ENCODE data around the gene PRICKLE2. TPM values are rescaled to one million over a fixed set of nuclear protein-coding genes. Genes with fewer than 3 reads are reported as not detected.

Gene PRICKLE2
- total and polyA plus RNA-seq, 10 of the 15 experiments (the other 5 are each of a cell fraction or from before 2014, with no cell fraction given): 0.11 to 2.6 (median 0.69) TPM

DNA sequence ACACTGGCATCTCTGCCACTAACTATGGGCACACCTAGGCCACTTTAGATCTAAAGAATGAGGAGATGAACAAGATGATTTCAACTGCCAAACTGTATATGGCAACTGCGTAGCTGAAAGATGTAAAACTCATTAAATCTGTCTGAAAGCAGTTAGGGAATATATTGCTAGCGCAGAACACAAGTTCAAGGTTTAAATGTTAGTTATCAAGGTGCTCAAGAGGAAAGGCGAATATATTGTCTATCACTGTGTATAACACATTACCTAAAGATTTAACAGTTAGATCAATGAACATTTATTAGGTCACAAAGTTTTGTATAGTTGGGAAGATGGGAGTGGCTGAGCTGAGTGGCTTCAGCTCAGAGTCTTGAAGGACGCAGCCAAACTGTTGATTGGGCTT is 168.0 kb downstream of the PRICKLE2 start:
- FAIRE-seq (no peak), ATAC-seq (no peak)
- in situ Hi-C loops (cut with MboI): no loop called here

DNA sequence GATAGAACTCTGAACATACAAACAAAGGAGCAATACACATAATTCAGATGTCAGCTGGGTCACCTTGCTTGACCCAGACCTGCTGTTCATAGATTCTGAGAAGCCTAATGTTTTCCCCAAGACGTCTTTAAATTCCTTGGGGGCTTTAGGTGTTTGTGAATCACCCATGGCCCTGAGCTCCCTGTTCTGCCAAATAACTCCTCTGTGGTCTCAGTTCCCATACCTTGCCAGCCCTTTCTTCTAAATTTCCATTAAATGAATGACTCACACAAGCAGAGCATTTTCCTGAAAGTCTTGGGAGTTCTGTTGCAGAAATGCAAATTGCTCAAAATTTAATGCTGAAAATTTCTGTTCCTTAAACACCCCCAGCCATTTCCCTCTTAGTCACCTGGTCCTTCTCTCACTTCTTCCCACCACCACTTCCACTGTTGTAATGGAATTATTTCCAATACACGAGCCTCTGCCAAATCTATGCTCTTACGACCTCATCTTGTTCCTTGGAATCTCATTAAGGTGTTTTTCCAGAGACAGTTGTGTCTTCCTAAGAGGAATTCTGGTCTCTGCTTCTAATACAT is 168.6 kb downstream of the PRICKLE2 start:
- ChIA-PET SMC1A (ENCODE audit: uncharacterized antibody, unreplicated experiment) (no interaction called here), CTCF (interaction anchor here (0.6 to 1.3 kb wide), 2 partner anchors 16 to 1885 kb away, joined by 3 read pairs; no protein-coding TSS in a partner anchor), POLR2A (no interaction called here), RAD21 (ENCODE audit: unreplicated experiment) (no interaction called here)
- FAIRE-seq (no peak), DNase-seq (ENCODE audit: low read depth, low spot score) (no peak), ATAC-seq (no peak)
- in situ Hi-C loops (cut with MboI): no loop called here
- no peak overlapping the region for H3K4me2 ChIP-seq (ENCODE audit: control insufficient read depth, insufficient read depth)
- no peak overlapping the region for H3K27ac ChIP-seq (ENCODE audit: control insufficient read depth, insufficient read depth)
- intact Hi-C loops (cut with micrococcal nuclease; ENCODE audit: unreplicated experiment): no loop called here
- no peaks in the 10 kb centered on the region; a peak in 1 of 4 replicates for H3K27me3 ChIP-seq (replicated peaks in 1 of 2; ENCODE audit: control insufficient read depth in 2 of 2, insufficient read depth in 2 of 2, low read length in 1 of 2)
- no peaks in the 10 kb centered on the region for H3K79me2 ChIP-seq (ENCODE audit: control insufficient read depth, insufficient read depth, low read length)
- H3K4me3 ChIP-seq: no peak overlapping the region
- H2AFZ ChIP-seq (ENCODE audit: control insufficient read depth, low read depth, low read length): no peak overlapping the region
- H3K9me3 ChIP-seq (replicated peaks; ENCODE audit: control insufficient read depth, insufficient read depth, low read length): no peaks in the 10 kb centered on the region
- H3K36me3 ChIP-seq (ENCODE audit: control insufficient read depth in 2 of 2, insufficient read depth in 2 of 2, low read length in 1 of 2): no peaks in the 10 kb centered on the region
- 0% methylated on average over 3 of the region's 3 CpGs for WGBS (ENCODE audit: insufficient coverage, insufficient replicate concordance, low lambda C conversion rate, missing lambda C conversion rate)
- no peaks in the 10 kb centered on the region for H4K20me1 ChIP-seq (ENCODE audit: control insufficient read depth, insufficient read depth)
- no peak overlapping the region for H3K9ac ChIP-seq (ENCODE audit: control insufficient read depth, insufficient read depth, low read length)
- no peaks in the 10 kb centered on the region for H3K4me1 ChIP-seq (ENCODE audit: control insufficient read depth, insufficient read depth, low read length)
- BruUV-seq (replicated peaks): no TSS peak
- no peak for TF ChIP-seq ZNF274 (IDR thresholded peaks at IDR 0.05; ENCODE audit: insufficient read depth, insufficient read length)
- TF ChIP-seq BRCA1 (IDR thresholded peaks at IDR 0.05; ENCODE audit: low read depth, low read length): no peak
- TF ChIP-seq, protein P1, sequence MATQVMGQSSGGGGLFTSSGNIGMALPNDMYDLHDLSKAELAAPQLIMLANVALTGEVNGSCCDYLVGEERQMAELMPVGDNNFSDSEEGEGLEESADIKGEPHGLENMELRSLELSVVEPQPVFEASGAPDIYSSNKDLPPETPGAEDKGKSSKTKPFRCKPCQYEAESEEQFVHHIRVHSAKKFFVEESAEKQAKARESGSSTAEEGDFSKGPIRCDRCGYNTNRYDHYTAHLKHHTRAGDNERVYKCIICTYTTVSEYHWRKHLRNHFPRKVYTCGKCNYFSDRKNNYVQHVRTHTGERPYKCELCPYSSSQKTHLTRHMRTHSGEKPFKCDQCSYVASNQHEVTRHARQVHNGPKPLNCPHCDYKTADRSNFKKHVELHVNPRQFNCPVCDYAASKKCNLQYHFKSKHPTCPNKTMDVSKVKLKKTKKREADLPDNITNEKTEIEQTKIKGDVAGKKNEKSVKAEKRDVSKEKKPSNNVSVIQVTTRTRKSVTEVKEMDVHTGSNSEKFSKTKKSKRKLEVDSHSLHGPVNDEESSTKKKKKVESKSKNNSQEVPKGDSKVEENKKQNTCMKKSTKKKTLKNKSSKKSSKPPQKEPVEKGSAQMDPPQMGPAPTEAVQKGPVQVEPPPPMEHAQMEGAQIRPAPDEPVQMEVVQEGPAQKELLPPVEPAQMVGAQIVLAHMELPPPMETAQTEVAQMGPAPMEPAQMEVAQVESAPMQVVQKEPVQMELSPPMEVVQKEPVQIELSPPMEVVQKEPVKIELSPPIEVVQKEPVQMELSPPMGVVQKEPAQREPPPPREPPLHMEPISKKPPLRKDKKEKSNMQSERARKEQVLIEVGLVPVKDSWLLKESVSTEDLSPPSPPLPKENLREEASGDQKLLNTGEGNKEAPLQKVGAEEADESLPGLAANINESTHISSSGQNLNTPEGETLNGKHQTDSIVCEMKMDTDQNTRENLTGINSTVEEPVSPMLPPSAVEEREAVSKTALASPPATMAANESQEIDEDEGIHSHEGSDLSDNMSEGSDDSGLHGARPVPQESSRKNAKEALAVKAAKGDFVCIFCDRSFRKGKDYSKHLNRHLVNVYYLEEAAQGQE (IDR thresholded peaks at IDR 0.05; ENCODE audit: low read depth, low read length): no peak
- no peak for TF ChIP-seq YY1 (IDR thresholded peaks at IDR 0.05; ENCODE audit: low read depth, low read length)
- no peak for TF ChIP-seq NR2F1 (conservative IDR thresholded peaks at IDR 0.05)
- TF ChIP-seq RB1 (IDR thresholded peaks at IDR 0.05; ENCODE audit: borderline replicate concordance): no peak
- TF ChIP-seq SUPT20H (IDR thresholded peaks at IDR 0.05; ENCODE audit: borderline replicate concordance, control insufficient read depth, low read depth, low read length): no peak
- TF ChIP-seq, protein P2, sequence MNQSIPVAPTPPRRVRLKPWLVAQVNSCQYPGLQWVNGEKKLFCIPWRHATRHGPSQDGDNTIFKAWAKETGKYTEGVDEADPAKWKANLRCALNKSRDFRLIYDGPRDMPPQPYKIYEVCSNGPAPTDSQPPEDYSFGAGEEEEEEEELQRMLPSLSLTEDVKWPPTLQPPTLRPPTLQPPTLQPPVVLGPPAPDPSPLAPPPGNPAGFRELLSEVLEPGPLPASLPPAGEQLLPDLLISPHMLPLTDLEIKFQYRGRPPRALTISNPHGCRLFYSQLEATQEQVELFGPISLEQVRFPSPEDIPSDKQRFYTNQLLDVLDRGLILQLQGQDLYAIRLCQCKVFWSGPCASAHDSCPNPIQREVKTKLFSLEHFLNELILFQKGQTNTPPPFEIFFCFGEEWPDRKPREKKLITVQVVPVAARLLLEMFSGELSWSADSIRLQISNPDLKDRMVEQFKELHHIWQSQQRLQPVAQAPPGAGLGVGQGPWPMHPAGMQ (IDR thresholded peaks at IDR 0.05; ENCODE audit: borderline replicate concordance): no peak
- TF ChIP-seq SPI1 (IDR thresholded peaks at IDR 0.05; ENCODE audit: borderline replicate concordance, insufficient read depth, low read depth, low read length): no peak

More for the DNA sequence above, 168.0 kb downstream of the PRICKLE2 start:
- H3K9ac ChIP-seq (ENCODE audit: control insufficient read depth, insufficient read depth, low read length): no peak overlapping the region
- H3K4me3 ChIP-seq: no peak overlapping the region
- no TSS peak for BruUV-seq (replicated peaks)
- no peaks in the 10 kb centered on the region for H3K4me1 ChIP-seq (ENCODE audit: control insufficient read depth, insufficient read depth, low read length)
- TF ChIP-seq POU2F2 (IDR thresholded peaks at IDR 0.05; ENCODE audit: borderline replicate concordance, low read depth, low read length) (no peak), POLR2A (IDR thresholded peaks at IDR 0.05; ENCODE audit: low read depth, low read length) (no peak), RCOR1 (conservative IDR thresholded peaks at IDR 0.05; ENCODE audit: low read depth, low read length) (no peak), FOXM1 (IDR thresholded peaks at IDR 0.05; ENCODE audit: low read depth, low read length) (no peak), RAD51 (IDR thresholded peaks at IDR 0.05) (no peak), RUNX3 (IDR thresholded peaks at IDR 0.05; ENCODE audit: low read length) (no peak)
- RAD21 ChIA-PET (ENCODE audit: unreplicated experiment): no interaction called here
- no peak for DNase-seq (ENCODE audit: low read depth, low spot score)
- no peak overlapping the region for H3K4me2 ChIP-seq (ENCODE audit: control insufficient read depth, insufficient read depth)
- WGBS (ENCODE audit: insufficient coverage, insufficient replicate concordance, low lambda C conversion rate, missing lambda C conversion rate): 33% methylated on average over 4 of the region's 4 CpGs
- SMC1A ChIA-PET (ENCODE audit: uncharacterized antibody, unreplicated experiment): interaction anchor here (1.1 kb wide), 1 partner anchor 24 kb away, joined by 3 read pairs; no protein-coding TSS in a partner anchor
- no peaks in the 10 kb centered on the region for H3K79me2 ChIP-seq (ENCODE audit: control insufficient read depth, insufficient read depth, low read length)
- no peaks in the 10 kb centered on the region for H3K9me3 ChIP-seq (replicated peaks; ENCODE audit: control insufficient read depth, insufficient read depth, low read length)
- no peak overlapping the region for H3K27ac ChIP-seq (ENCODE audit: control insufficient read depth, insufficient read depth)
- CTCF ChIA-PET: interaction anchor here (0.6 kb wide), 1 partner anchor 1884 kb away, joined by 3 read pairs; no protein-coding TSS in a partner anchor
- no peaks in the 10 kb centered on the region for H4K20me1 ChIP-seq (ENCODE audit: control insufficient read depth, insufficient read depth)
- POLR2A ChIA-PET: no interaction called here
- H2AFZ ChIP-seq (ENCODE audit: control insufficient read depth, low read depth, low read length): no peak overlapping the region
- no peaks in the 10 kb centered on the region; a peak in 1 of 4 replicates for H3K27me3 ChIP-seq (replicated peaks in 1 of 2; ENCODE audit: control insufficient read depth in 2 of 2, insufficient read depth in 2 of 2, low read length in 1 of 2)
- no peaks in the 10 kb centered on the region for H3K36me3 ChIP-seq (ENCODE audit: control insufficient read depth in 2 of 2, insufficient read depth in 2 of 2, low read length in 1 of 2)
- intact Hi-C loops (cut with micrococcal nuclease; ENCODE audit: unreplicated experiment): no loop called here

Measured in GM12878 (cell line).